HG02610 (cell line): ENCODE measurements around the gene HLA-E.
"Not testable (repeated sequence)": the region's sequence is repeated elsewhere in the genome, so short reads cannot be mapped to it uniquely, and the experiment has no call there.

ENCODE experiments used
- ATAC-seq: cut with Tn5 transposase; IDR thresholded peaks from one replicate; pipeline ENCODE4 v1.9.1; 2021; ENCODE audit warnings: mild to moderate bottlenecking, moderate library complexity; ENCODE audit not compliant: unreplicated experiment

The HLA-E gene

GRCh38 chr6:30500421-30501355 is 11.4 kb downstream of the HLA-E start:
- no peak for ATAC-seq

- peak; percentile 39 for ATAC-seq
These were observed 18.8 kb downstream of the HLA-E start for GRCh38 chr6:30507849-30508827.

- no peak for ATAC-seq
These were observed 19.8 kb downstream of the HLA-E start for GRCh38 chr6:30508890-30509736.

GRCh38 chr6:30510419-30511168 is 21.3 kb downstream of the HLA-E start:
- ATAC-seq = no peak

GRCh38 chr6:30511169-30511546 is 21.8 kb downstream of the HLA-E start:
- ATAC-seq = no peak

DNA sequence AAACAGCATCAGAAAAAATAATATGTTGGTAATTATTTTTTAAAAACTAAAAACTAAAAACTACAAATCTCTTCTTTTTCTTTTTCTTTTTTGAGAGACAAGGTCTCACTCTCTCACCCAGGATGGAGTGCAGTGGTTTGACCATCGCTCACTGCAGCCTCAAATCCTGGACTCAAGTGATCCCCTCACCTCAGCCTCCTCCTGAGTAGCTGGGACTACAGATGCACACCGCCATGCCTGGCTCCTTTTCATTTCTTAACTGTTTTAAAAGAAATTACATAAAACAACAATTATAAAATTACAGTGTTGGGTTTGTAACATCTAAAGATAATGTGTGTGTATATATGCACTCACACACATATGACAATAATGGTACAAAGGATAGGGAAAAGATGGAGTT is 24.1 kb downstream of the HLA-E start:
- ATAC-seq = no peak

- ATAC-seq = no peak
These were observed 25.8 kb downstream of the HLA-E start for GRCh38 chr6:30515106-30515505.

- ATAC-seq = peak; percentile 77
These were observed 26.8 kb downstream of the HLA-E start for GRCh38 chr6:30515944-30516753.

- ATAC-seq = not testable (repeated sequence)
These were observed 27.4 kb downstream of the HLA-E start for GRCh38 chr6:30516754-30517076.

- not testable (repeated sequence) for ATAC-seq
These were observed 28.6 kb downstream of the HLA-E start for GRCh38 chr6:30517767-30518504.

DNA sequence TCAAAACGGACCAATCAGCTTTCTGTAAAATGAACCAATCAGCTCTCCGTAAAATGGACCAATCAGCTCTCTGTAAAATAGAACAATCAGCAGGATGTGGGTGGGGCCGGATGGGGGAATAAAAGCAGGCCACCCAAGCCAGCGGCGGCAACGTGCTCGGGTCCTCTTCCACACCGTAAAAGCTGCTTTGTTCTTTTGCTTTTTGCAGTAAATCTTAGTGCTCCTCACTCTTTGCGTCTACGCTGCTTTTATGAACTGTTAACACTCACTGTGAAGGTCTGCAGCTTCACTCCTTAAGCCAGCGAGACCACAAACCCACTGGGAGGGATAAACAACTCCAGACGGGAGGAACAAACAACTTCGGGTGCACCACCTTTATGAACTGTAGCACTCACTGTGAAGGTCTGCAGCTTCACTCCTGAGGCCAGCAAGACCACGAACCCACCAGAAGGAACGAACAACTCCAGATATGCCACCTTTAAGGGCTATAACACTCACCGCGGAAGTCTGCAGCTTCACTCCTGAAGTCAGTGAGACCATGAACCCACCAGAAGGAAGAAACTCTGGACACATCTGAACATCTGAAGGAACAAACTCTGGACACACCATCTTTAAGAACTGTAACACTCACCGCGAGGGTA is 29.3 kb downstream of the HLA-E start:
- ATAC-seq = not testable (repeated sequence)

- no peak for ATAC-seq
These were observed 31.2 kb downstream of the HLA-E start for GRCh38 chr6:30520522-30520921.

DNA sequence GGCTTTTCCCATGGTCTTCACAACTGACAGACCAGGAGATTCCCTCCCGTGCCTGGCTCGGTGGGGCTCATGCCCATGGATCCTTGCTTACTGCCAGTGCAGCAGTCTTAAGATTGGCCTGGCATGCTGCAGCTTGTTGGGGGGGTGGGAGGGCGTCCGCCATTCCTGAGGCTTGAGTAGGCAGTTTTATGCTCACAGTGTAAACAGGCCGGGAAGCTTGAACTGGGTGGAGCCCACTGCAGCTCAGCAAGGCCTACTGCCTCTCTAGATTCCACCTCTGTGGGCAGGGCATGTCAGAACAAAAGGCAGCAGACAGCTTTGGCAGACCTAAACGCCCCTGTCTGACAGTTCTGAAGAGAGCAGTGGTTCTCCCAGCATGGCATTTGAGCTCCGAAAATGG is 31.8 kb downstream of the HLA-E start:
- not testable (repeated sequence) for ATAC-seq

GRCh38 chr6:30521952-30522351 is 32.6 kb downstream of the HLA-E start:
- ATAC-seq = not testable (repeated sequence)

DNA sequence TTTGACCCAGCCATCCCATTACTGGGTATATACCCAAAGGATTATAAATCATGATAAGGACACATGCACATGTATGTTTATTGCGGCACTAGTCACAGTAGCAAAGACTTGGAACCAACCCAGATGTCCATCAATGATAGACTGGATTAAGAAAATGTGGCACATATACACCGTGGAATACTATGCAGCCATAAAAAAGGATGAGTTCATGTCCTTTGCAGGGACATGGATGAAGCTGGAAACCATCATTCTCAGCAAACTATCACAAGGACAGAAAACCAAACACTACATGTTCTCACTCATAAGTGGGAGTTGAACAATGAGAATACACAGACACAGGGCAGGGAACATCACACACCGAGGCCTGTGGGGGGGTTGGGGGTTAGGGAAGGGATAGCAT is 37.1 kb downstream of the HLA-E start:
- ATAC-seq = not testable (repeated sequence)

DNA sequence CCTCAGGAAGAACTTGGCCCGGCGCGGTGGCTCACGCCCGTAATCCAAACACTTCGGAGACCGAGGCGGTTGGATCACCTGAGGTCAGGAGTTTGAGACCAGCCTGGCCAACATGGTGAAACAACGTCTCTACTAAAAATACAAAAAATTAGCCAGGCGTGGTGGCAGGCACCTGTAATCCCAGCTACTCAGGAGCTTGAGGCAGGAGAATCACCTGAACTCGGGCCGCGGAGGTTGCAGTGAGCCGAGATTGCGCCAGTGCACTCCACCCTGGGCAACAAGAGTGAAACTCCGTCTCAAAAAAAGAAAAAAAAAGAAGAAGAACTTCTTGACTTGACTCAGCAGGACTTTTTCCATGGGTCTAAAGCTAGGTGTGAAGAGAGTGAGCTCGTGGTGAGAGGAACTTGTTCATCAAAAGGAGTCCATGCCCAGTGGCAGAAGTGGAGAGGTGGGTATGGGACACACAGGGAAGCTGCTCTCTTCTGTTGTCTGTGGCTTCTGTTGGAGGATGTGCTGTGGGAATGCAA is 40.1 kb downstream of the HLA-E start:
- ATAC-seq = peak; percentile 44

- no peak for ATAC-seq
These were observed 40.7 kb downstream of the HLA-E start for GRCh38 chr6:30530014-30530413.
